Heart left ventricle (tissue), 16 donors: ENCODE data around the gene TTC27. TPM values are rescaled to one million over a fixed set of nuclear protein-coding genes. Genes with fewer than 3 reads are reported as not detected.

ENCODE experiments used
- ATAC-seq, 4 donors: fragments of 200-7000 bp; cut with Tn5 transposase; one replicate each; pipeline ENCODE4 v1.9.1; 2020 to 2022; ENCODE audit warnings: moderate library complexity in 4 of 4, mild to moderate bottlenecking in 3 of 4, moderate number of reproducible peaks in 1 of 4
- DNase-seq, 5 donors: peaks; one replicate each; pipeline ENCODE4 v3.0.0-alpha.2; 2020
- H3K27ac ChIP-seq, 12 donors: fragments of 200-600 bp; sonication (generic) in 4 of 12; one replicate each; pipeline versions ENCODE4 v1.5.0 to v1.8.0; 2016 to 2022; ENCODE audit warnings: mild to moderate bottlenecking in 2 of 12
- H3K27me3 ChIP-seq, 9 donors: fragments of 200-600 bp; sonication (generic) in 2 of 9; one replicate each; pipeline versions ENCODE4 v1.5.1 to v1.8.0; 2016 to 2022; ENCODE audit warnings: mild to moderate bottlenecking in 3 of 9
- H3K36me3 ChIP-seq, 9 donors: fragments of 200-600 bp; sonication (generic) in 2 of 9; one replicate each; pipeline versions ENCODE4 v1.5.0 to v1.8.0; 2018 to 2022; ENCODE audit warnings: mild to moderate bottlenecking in 2 of 9
- H3K4me1 ChIP-seq, 12 donors: fragments of 200-600 bp; sonication (generic) in 4 of 12; one replicate each; pipeline versions ENCODE4 v1.5.0 to v1.8.0; 2016 to 2022; ENCODE audit warnings: mild to moderate bottlenecking in 3 of 12
- H3K4me3 ChIP-seq, 12 donors: fragments of 200-600 bp; sonication (generic) in 4 of 12; one replicate each; pipeline versions ENCODE4 v1.5.0 to v1.8.0; 2017 to 2022; ENCODE audit warnings: mild to moderate bottlenecking in 9 of 12, moderate library complexity in 4 of 12
- H3K9me3 ChIP-seq, 12 donors: fragments of 200-600 bp; sonication (generic) in 4 of 12; one replicate each; pipeline versions ENCODE4 v1.5.0 to v1.8.0; 2016 to 2022; ENCODE audit warnings: mild to moderate bottlenecking in 1 of 12
- POLR2A ChIP-seq, 2 donors: fragments of 450-650 bp; IDR thresholded peaks; one replicate each; pipeline ENCODE4 v1.6.1; 2017; ENCODE audit warnings: antibody characterized with exemption in 2 of 2, mild to moderate bottlenecking in 2 of 2, moderate library complexity in 2 of 2
- WGBS, 4 donors: extraction: QIAGEN DNeasy Blood & Tissue Kit in 2 of 4; methylation state at CpG; one replicate each; pipeline versions ENCODE4 v1.1.5 to v1.1.7; 2013 to 2018; 5-methylcytosine and 5-hydroxymethylcytosine counted together
- intact Hi-C, 10 donors: fragments of 100-400 bp; cut with DNase I; formaldehyde crosslinking; loops; one replicate each; pipeline versions ENCODE4 v1.11.1 to v1.14.2; 2022
- polyA plus RNA-seq, 2 donors: library from polyadenylated mRNA; stranded (reverse); fragments of 200-250 nt; gene quantifications; one replicate each; pipeline ENCODE4 v1.2.3, GENCODE V29; 2013
- total RNA-seq, 9 donors: library from RNA; depleted of rRNA in 2 of 9; stranded (reverse); fragments of >200 nt in 2 of 9; fragmentation: NEBNext Ultra II Directional in 3 of 9; extraction: Animal tissue kit (Norgen Biotek cat#: 25700) in 3 of 9; gene quantifications; one replicate each; pipeline versions ENCODE4 v1.1.0 to v1.2.4, GENCODE V29; 2016 to 2023
- TF ChIP-seq, protein P1 (sequence below), 12 donors: fragments of 200-600 bp; sonication (generic) in 4 of 12; IDR thresholded peaks; one replicate each; pipeline versions ENCODE4 v1.5.0 to v1.8.0; 2018 to 2022; ENCODE audit warnings: antibody characterized with exemption in 12 of 12, mild to moderate bottlenecking in 5 of 12
- donor health status: ischemic (EF 13 %, LVEDD 7.1; RV severe dilation, severe dysfunction).
- donor health status: healthy with polysubstance abuse.
- donor health status: DM: no; HTN: yes; CAD: no.
- donor health status: DM: no; HTN: no; CAD: no.
- donor health status: ischemic (EF 25% LVEDD 6.9; RV normal size, moderate dysfunction).
- donor health status: ischemic (EF 25% LVEDD 5.7; RV mildly dilated, moderate dysfunction).
- donor health status: healthy.
- donor health status: DM: yes; HTN: yes; CAD: no.
- donor health status: ischemic (EF 35%, LVEDD 5.7; RV mildly dilated, moderate dysfunction).
- donor health status: nonischemic (EF 11% LVEDD 7.7; RV severe dilation, severe dysfunction).
- donor health status: DM: yes; HTN: yes; CAD: no.
- donor health status: PGD.
- donor health status: ischemic (EF 29% LVEDD 5.4; RV normal size, mild dysfunction).
- donor health status: nonischemic (EF 23%, LVEDD 6.1; RV moderate dilation, normal function).

The TTC27 gene
- total and polyA plus RNA-seq, 11 donors: 5.2 to 18.1 (median 11.0) TPM

DNA sequence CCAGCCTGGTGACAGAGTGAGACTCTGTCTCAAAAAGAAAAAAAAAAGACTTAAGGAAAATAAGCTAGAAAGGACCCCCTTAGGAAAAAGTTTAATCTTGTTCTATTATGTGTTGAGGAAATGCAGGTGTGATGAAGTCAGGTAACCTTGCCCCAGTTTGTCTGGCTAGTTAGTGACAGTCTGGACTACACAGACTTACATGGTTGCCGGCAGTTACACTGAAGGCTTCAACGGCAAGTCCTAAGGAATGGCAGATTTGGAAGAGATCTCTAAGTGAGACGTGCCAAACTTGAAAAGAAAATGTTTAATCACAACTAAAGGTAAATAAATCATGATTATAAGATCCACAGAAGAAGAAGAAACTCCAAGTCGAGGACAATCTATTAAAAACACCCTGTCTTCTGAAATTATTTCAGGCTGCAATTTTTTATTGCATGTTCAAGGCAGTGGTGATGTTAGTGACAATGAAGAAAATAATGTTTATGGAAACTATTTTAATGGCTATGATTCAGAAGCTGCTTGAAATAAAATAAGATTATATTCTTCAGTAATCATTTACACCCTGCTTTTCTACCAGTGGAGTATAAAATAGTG is 84.2 kb downstream of the TTC27 start:
- intact Hi-C loops: no loop called here
- ATAC-seq (peak in 1 of 4 donors; percentile 31), DNase-seq (no peak)
- Histone ChIP-seq H3K4me3 (no peak overlapping the region), H3K36me3 (no peaks in the 10 kb centered on the region), H3K9me3 (peaks cover 0 to 7% (median 0%) of the 10 kb centered on the region in 12 donors), H3K4me1 (peaks cover 0 to 57% (median 31%) of the 10 kb centered on the region in 12 donors), H3K27me3 (no peaks in the 10 kb centered on the region), H3K27ac (peak overlapping the region in 6 of 12 donors; percentile 20 to 72 (median 51))
- 35 to 45% (median 40%) methylated on average over 3 to 4 of the region's 4 CpGs for WGBS, 4 donors
- no peak for TF ChIP-seq POLR2A (IDR thresholded peaks at IDR 0.05)
- TF ChIP-seq, protein P1, sequence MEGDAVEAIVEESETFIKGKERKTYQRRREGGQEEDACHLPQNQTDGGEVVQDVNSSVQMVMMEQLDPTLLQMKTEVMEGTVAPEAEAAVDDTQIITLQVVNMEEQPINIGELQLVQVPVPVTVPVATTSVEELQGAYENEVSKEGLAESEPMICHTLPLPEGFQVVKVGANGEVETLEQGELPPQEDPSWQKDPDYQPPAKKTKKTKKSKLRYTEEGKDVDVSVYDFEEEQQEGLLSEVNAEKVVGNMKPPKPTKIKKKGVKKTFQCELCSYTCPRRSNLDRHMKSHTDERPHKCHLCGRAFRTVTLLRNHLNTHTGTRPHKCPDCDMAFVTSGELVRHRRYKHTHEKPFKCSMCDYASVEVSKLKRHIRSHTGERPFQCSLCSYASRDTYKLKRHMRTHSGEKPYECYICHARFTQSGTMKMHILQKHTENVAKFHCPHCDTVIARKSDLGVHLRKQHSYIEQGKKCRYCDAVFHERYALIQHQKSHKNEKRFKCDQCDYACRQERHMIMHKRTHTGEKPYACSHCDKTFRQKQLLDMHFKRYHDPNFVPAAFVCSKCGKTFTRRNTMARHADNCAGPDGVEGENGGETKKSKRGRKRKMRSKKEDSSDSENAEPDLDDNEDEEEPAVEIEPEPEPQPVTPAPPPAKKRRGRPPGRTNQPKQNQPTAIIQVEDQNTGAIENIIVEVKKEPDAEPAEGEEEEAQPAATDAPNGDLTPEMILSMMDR (IDR thresholded peaks at IDR 0.05): no peak

- H3K4me3 ChIP-seq: no peak overlapping the region
- DNase-seq: peak in 4 of 5 donors; percentile 29 to 72 (median 42)
- no peak for TF ChIP-seq POLR2A (IDR thresholded peaks at IDR 0.05)
- TF ChIP-seq, protein P1 (IDR thresholded peaks at IDR 0.05): no peak
- H3K36me3 ChIP-seq: no peaks in the 10 kb centered on the region
- H3K27me3 ChIP-seq: no peaks in the 10 kb centered on the region
- H3K27ac ChIP-seq: peak overlapping the region in 7 of 12 donors; percentile 29 to 72 (median 58)
- intact Hi-C loops: no loop called here
- peaks cover 0 to 57% (median 31%) of the 10 kb centered on the region in 12 donors for H3K4me1 ChIP-seq
- ATAC-seq: peak; percentile 40 to 81 (median 80)
- H3K9me3 ChIP-seq: peaks cover 0 to 7% (median 0%) of the 10 kb centered on the region in 12 donors
- WGBS, 4 donors: 8 to 46% (median 16%) methylated on average over 2 of the region's 2 CpGs
Measured at GRCh38 chr2:32712870-32713269, 85.0 kb downstream of the TTC27 start.

DNA sequence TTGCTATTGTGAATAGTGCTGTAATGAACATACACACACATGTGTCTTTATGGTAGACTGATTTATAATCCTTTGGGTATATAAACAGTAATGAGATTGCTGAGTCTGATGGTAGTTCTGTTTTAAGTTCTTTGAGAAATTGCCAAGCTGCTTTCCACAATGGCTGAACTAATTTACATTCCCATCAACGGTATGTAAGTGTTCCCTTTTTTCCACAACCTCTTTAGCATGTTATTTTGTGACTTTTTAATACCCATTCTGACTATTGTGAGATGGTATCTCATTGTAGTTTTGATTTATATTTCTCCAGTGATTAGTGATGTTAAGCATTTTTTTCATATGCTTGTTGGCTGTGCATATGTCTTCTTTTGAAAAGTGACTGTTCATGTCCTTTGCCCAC is 86.7 kb downstream of the TTC27 start:
- Histone ChIP-seq H3K36me3 (no peaks in the 10 kb centered on the region), H3K4me1 (peaks cover 0 to 67% (median 37%) of the 10 kb centered on the region in 12 donors), H3K27ac (peak overlapping the region in 8 of 12 donors; percentile 2 to 89 (median 72)), H3K27me3 (no peaks in the 10 kb centered on the region), H3K4me3 (no peak overlapping the region), H3K9me3 (peaks cover 0 to 7% (median 0%) of the 10 kb centered on the region in 12 donors)
- intact Hi-C loops: no loop called here
- no peak for ATAC-seq
- no peak for TF ChIP-seq POLR2A (IDR thresholded peaks at IDR 0.05)
- TF ChIP-seq, protein P1 (IDR thresholded peaks at IDR 0.05): no peak
- 62 to 73% (median 72%) methylated on average over 1 of the region's 1 CpG for WGBS, 4 donors
- no peak for DNase-seq

GRCh38 chr2:32715391-32715841 is 87.6 kb downstream of the TTC27 start:
- Histone ChIP-seq H3K27ac (peak overlapping the region in 11 of 12 donors; percentile 44 to 89 (median 65)), H3K27me3 (no peaks in the 10 kb centered on the region), H3K4me3 (no peak overlapping the region), H3K9me3 (peaks cover 0 to 7% (median 0%) of the 10 kb centered on the region in 12 donors), H3K4me1 (peaks cover 0 to 70% (median 45%) of the 10 kb centered on the region in 12 donors), H3K36me3 (no peaks in the 10 kb centered on the region)
- DNase-seq (no peak), ATAC-seq (peak; percentile 41 to 76 (median 60))
- WGBS, 4 donors: 38 to 56% (median 49%) methylated on average over 4 of the region's 4 CpGs
- TF ChIP-seq, protein P1 (IDR thresholded peaks at IDR 0.05): no peak
- no peak for TF ChIP-seq POLR2A (IDR thresholded peaks at IDR 0.05)
- intact Hi-C loops: loop anchor here in 1 of 10 donors (5.0 kb wide), 1 partner anchor 447 kb away; no protein-coding TSS in a partner anchor
